Glutamatergic neuron (in vitro differentiated cells): ENCODE results near the gene ZNF280C. TPM values are rescaled to one million over a fixed set of nuclear protein-coding genes. Genes with fewer than 3 reads are reported as not detected.

Experiments used
- DNase-seq: peaks from one replicate; pipeline ENCODE4 v3.0.0; 2022
- H3K27ac Mint-ChIP-seq: one replicate; pipeline ENCODE4 v1.8.0; 2020; ENCODE audit warnings: mild to moderate bottlenecking, mixed read lengths, inconsistent platforms; ENCODE audit not compliant: unreplicated experiment
- H3K27me3 Mint-ChIP-seq: one replicate; pipeline ENCODE4 v1.8.0; 2020; ENCODE audit warnings: mild to moderate bottlenecking, moderate library complexity, mixed read lengths, inconsistent platforms; ENCODE audit not compliant: unreplicated experiment
- H3K36me3 Mint-ChIP-seq: one replicate; pipeline ENCODE4 v1.8.0; 2020; ENCODE audit warnings: mild to moderate bottlenecking, mixed read lengths, inconsistent platforms; ENCODE audit not compliant: unreplicated experiment
- H3K4me1 Mint-ChIP-seq: one replicate; pipeline ENCODE4 v1.8.0; 2020; ENCODE audit warnings: mild to moderate bottlenecking, low read depth, mixed read lengths, inconsistent platforms; ENCODE audit not compliant: unreplicated experiment
- H3K4me3 Mint-ChIP-seq: one replicate; pipeline ENCODE4 v1.8.0; 2020; ENCODE audit warnings: mild to moderate bottlenecking, mixed read lengths, inconsistent platforms; ENCODE audit not compliant: unreplicated experiment
- H3K9me3 Mint-ChIP-seq: one replicate; pipeline ENCODE4 v1.8.0; 2020; ENCODE audit warnings: mild to moderate bottlenecking, moderate library complexity, mixed read lengths, inconsistent platforms; ENCODE audit not compliant: unreplicated experiment
- total RNA-seq: library from RNA; stranded (reverse); fragmentation: NEBNext Ultra II Directional; extraction: Animal tissue kit (Norgen Biotek cat#: 25700); gene quantifications from one replicate; pipeline ENCODE4 v1.2.1, GENCODE V29; 2021; ENCODE audit not compliant: unreplicated experiment
- TF ChIP-seq, protein P1 (sequence below): fragments of 200-600 bp; sonication (generic); IDR thresholded peaks from one replicate; pipeline ENCODE4 v1.5.0; 2021; ENCODE audit not compliant: partially characterized antibody, unreplicated experiment

ZNF280C gene
- total RNA-seq, 1 donor from 2014 or later: 13.0 TPM

DNA sequence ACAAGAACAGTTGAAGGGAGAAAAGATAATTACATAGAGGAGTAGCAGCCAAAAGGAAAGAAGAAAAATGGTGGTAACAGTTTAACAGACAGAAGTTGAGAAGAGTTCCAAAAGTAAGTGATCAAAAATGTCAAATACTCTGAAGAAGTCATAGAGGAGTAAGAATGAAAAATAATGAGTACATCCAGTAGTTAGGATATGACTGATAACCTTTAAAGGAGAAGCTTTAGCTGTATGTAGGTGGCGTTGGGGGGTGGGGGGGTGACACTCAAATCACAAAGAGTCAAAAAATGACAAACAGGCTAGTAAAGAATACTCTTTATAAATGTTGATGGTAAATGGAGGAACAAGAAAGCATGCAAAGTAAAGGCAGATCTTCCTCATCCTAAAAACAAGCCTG, 56.3 kb downstream of the ZNF280C start:
- DNase-seq: no peak

DNA sequence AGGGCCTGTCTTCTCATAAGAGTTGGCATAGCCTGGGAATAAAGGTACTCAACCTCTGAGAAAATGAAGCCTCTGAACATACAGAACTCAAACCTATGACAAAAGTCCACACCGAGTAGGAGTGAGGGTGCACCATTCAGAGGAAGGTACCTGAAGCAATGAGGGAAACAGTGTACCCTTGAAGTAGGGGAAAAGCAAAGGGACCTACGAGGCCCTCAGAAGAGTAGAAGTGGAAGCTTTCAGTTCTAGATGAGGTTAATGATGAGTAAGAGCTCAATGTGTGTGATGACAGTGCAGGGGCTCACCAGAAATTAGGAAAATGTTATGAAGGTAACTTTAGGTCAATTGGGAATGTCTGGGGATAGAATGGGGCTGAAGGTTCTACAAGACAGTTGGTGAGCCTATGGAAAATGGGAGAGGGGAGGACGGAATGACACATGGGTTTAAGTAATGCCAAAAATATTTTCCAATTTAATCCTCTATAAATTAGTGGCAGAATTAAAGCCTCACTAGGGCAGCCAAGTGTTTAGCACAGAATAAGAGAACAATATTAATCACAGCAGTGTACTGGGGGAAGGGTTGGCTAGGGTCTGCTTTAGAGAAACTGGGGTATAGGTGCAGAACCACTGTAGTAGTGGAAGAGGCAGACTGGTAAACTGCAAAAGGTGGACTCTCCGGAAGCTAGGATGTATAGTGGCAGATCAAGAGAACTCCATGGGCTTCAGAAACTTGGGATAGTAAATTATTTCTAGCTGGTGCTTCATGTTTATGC, 57.1 kb downstream of the ZNF280C start:
- no peaks in the 10 kb centered on the region for H3K27me3 Mint-ChIP-seq
- no peaks in the 10 kb centered on the region for H3K4me1 Mint-ChIP-seq
- H3K4me3 Mint-ChIP-seq: no peak overlapping the region
- H3K9me3 Mint-ChIP-seq: no peaks in the 10 kb centered on the region
- no peak overlapping the region for H3K27ac Mint-ChIP-seq
- no peaks in the 10 kb centered on the region for H3K36me3 Mint-ChIP-seq
- no peak for DNase-seq
- TF ChIP-seq, protein P1, sequence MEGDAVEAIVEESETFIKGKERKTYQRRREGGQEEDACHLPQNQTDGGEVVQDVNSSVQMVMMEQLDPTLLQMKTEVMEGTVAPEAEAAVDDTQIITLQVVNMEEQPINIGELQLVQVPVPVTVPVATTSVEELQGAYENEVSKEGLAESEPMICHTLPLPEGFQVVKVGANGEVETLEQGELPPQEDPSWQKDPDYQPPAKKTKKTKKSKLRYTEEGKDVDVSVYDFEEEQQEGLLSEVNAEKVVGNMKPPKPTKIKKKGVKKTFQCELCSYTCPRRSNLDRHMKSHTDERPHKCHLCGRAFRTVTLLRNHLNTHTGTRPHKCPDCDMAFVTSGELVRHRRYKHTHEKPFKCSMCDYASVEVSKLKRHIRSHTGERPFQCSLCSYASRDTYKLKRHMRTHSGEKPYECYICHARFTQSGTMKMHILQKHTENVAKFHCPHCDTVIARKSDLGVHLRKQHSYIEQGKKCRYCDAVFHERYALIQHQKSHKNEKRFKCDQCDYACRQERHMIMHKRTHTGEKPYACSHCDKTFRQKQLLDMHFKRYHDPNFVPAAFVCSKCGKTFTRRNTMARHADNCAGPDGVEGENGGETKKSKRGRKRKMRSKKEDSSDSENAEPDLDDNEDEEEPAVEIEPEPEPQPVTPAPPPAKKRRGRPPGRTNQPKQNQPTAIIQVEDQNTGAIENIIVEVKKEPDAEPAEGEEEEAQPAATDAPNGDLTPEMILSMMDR: no peak

More for the DNA sequence above, 56.3 kb downstream of the ZNF280C start:
- Mint-ChIP-seq H3K27ac (no peak overlapping the region), H3K27me3 (no peaks in the 10 kb centered on the region), H3K4me1 (no peaks in the 10 kb centered on the region), H3K36me3 (no peaks in the 10 kb centered on the region), H3K4me3 (no peak overlapping the region), H3K9me3 (no peaks in the 10 kb centered on the region)
- TF ChIP-seq, protein P1: no peak

- Mint-ChIP-seq H3K4me1 (no peaks in the 10 kb centered on the region), H3K4me3 (no peak overlapping the region), H3K36me3 (no peaks in the 10 kb centered on the region), H3K27ac (no peak overlapping the region), H3K9me3 (no peaks in the 10 kb centered on the region), H3K27me3 (no peaks in the 10 kb centered on the region)
- no peak for DNase-seq
- TF ChIP-seq, protein P1: no peak
Observed at GRCh38 chrX:130204647-130205046, 64.1 kb downstream of the ZNF280C start.

- Mint-ChIP-seq H3K9me3 (no peaks in the 10 kb centered on the region), H3K27ac (no peak overlapping the region), H3K4me3 (no peak overlapping the region), H3K36me3 (no peaks in the 10 kb centered on the region), H3K27me3 (no peaks in the 10 kb centered on the region), H3K4me1 (no peaks in the 10 kb centered on the region)
- DNase-seq: no peak
- TF ChIP-seq, protein P1: no peak
Observed at GRCh38 chrX:130197464-130197863, 71.2 kb downstream of the ZNF280C start.

DNA sequence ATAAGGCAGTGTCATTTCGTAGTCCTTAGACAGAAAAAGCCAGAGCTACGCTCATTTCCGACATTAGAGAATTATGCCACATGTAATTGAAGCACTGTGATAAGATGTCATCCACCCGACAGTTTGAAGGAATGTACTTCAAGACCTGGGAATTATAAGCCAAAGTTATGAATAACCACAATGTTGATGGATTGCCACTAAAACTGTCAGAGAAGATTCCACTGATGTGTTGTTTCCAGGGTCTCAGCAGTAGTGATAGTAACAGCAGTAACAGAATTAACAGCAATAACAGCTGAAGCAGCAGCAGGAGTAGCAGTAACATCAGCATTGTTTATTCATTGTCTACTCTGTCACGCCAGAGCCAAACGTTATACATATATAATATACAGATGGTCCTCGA, 72.2 kb downstream of the ZNF280C start:
- Mint-ChIP-seq H3K27ac (no peak overlapping the region), H3K27me3 (no peaks in the 10 kb centered on the region), H3K4me3 (no peak overlapping the region), H3K9me3 (no peaks in the 10 kb centered on the region), H3K36me3 (no peaks in the 10 kb centered on the region), H3K4me1 (no peaks in the 10 kb centered on the region)
- DNase-seq: no peak
- TF ChIP-seq, protein P1: no peak
